Ishikawa (cell line): ENCODE measurements around the gene CARS1.

Experiments
- CEBPB ChIP-seq: IDR thresholded peaks from 2 replicates; pipeline ENCODE4 v1.6.1; 2012
- CREB1 ChIP-seq: IDR thresholded peaks from 2 replicates; pipeline ENCODE4 v1.6.1; 2012; ENCODE audit warnings: low read depth
- EGR1 ChIP-seq: IDR thresholded peaks from 2 replicates; pipeline ENCODE4 v1.6.1; 2012
- EP300 ChIP-seq: IDR thresholded peaks from 2 replicates; pipeline ENCODE4 v1.6.1; 2012; ENCODE audit warnings: borderline replicate concordance
- FOXM1 ChIP-seq: IDR thresholded peaks from 2 replicates; pipeline ENCODE4 v1.6.1; 2012; ENCODE audit warnings: low read depth, borderline replicate concordance
- MAX ChIP-seq: IDR thresholded peaks from 2 replicates; pipeline ENCODE4 v1.6.1; 2012
- NFIC ChIP-seq: IDR thresholded peaks from 2 replicates; pipeline ENCODE4 v1.6.1; 2012
- RAD21 ChIP-seq: IDR thresholded peaks from 2 replicates; pipeline ENCODE4 v1.6.1; 2012; ENCODE audit warnings: low read depth
- TAF1 ChIP-seq: IDR thresholded peaks from 2 replicates; pipeline ENCODE4 v1.6.1; 2012; ENCODE audit warnings: low read depth, mild to moderate bottlenecking
- TCF12 ChIP-seq: IDR thresholded peaks from 2 replicates; pipeline ENCODE4 v1.6.1; 2012; ENCODE audit warnings: low read depth
- TEAD4 ChIP-seq: IDR thresholded peaks from 2 replicates; pipeline ENCODE4 v1.6.1; 2012
- YY1 ChIP-seq: IDR thresholded peaks from 2 replicates; pipeline ENCODE4 v1.6.1; 2012; ENCODE audit warnings: low read depth
- ZBTB7A ChIP-seq: IDR thresholded peaks from 2 replicates; pipeline ENCODE4 v1.6.1; 2012; ENCODE audit warnings: low read depth
- TF ChIP-seq, protein P1 (sequence below): IDR thresholded peaks from 2 replicates; pipeline ENCODE4 v1.6.1; 2012; ENCODE audit warnings: low read depth, mild to moderate bottlenecking
- TF ChIP-seq, protein P2 (sequence below): IDR thresholded peaks from 2 replicates; pipeline ENCODE4 v1.6.1; 2012

The CARS1 gene

DNA sequence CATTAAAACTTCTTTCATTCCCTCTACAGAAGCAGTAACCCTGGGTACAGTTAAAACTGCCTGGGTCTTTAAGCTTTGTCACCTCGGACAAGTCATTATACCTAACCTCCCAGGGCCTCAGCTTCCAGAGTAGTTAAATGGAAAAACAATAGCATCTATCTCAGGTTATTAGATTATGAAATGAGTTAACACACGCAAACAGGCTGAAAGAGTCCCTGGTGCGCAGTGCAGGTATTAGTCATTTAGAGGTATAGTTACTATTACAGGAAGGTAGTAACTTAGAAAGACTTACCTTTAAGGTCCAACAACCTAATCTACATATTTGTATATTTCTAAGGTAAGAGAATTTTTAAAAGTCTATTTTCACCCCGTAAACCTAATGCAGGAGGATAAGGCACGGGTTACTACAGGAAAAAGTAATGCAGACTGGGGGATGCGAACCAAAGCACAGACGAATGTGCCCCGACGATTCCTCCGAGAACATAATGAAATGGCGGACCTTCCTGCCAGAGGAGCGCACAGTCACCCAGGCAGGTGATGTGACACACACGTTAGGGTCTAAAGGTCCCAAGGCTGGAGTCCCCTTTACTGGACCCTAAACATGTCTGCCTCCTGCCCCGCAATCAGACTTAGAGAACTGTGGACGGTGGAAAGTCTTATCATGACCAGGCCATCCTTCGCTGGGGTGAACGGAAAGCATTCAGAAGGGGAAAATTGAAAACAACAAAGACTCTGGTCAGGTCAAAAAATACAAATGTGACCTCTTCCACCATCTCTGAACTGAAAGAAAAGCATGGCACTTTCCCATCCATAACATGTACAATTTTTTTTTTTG, 66.4 kb downstream of the CARS1 start:
- TF ChIP-seq TEAD4 (no peak), CREB1 (no peak), FOXM1 (no peak), YY1 (peak; percentile 76; the same call in 1 of the 2 replicates)

DNA sequence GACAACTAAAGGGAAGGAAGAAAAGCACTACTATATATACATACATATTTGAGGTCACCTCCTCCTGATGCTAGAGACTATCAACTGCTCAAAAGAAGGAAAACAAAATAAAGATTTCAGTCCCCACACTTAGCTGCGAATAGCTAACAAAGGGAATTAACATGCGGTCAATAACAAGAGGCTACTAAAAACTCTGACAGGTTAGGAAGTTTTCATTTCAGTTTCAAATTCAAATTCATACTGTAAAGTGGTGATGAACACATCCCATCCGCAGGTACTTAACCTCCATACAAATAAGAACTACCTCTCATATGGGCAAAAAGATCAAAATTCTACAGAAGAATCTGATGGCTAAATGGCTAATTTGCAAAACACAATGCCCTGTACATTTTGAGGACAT, 67.7 kb downstream of the CARS1 start:
- TF ChIP-seq EGR1 (no peak), MAX (no peak), FOXM1 (no peak), TAF1 (no peak), TCF12 (no peak)
- TF ChIP-seq, protein P1, sequence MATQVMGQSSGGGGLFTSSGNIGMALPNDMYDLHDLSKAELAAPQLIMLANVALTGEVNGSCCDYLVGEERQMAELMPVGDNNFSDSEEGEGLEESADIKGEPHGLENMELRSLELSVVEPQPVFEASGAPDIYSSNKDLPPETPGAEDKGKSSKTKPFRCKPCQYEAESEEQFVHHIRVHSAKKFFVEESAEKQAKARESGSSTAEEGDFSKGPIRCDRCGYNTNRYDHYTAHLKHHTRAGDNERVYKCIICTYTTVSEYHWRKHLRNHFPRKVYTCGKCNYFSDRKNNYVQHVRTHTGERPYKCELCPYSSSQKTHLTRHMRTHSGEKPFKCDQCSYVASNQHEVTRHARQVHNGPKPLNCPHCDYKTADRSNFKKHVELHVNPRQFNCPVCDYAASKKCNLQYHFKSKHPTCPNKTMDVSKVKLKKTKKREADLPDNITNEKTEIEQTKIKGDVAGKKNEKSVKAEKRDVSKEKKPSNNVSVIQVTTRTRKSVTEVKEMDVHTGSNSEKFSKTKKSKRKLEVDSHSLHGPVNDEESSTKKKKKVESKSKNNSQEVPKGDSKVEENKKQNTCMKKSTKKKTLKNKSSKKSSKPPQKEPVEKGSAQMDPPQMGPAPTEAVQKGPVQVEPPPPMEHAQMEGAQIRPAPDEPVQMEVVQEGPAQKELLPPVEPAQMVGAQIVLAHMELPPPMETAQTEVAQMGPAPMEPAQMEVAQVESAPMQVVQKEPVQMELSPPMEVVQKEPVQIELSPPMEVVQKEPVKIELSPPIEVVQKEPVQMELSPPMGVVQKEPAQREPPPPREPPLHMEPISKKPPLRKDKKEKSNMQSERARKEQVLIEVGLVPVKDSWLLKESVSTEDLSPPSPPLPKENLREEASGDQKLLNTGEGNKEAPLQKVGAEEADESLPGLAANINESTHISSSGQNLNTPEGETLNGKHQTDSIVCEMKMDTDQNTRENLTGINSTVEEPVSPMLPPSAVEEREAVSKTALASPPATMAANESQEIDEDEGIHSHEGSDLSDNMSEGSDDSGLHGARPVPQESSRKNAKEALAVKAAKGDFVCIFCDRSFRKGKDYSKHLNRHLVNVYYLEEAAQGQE: no peak

- no peak for TF ChIP-seq EP300
These were observed 68.2 kb downstream of the CARS1 start for GRCh38 chr11:2989006-2989405.

DNA sequence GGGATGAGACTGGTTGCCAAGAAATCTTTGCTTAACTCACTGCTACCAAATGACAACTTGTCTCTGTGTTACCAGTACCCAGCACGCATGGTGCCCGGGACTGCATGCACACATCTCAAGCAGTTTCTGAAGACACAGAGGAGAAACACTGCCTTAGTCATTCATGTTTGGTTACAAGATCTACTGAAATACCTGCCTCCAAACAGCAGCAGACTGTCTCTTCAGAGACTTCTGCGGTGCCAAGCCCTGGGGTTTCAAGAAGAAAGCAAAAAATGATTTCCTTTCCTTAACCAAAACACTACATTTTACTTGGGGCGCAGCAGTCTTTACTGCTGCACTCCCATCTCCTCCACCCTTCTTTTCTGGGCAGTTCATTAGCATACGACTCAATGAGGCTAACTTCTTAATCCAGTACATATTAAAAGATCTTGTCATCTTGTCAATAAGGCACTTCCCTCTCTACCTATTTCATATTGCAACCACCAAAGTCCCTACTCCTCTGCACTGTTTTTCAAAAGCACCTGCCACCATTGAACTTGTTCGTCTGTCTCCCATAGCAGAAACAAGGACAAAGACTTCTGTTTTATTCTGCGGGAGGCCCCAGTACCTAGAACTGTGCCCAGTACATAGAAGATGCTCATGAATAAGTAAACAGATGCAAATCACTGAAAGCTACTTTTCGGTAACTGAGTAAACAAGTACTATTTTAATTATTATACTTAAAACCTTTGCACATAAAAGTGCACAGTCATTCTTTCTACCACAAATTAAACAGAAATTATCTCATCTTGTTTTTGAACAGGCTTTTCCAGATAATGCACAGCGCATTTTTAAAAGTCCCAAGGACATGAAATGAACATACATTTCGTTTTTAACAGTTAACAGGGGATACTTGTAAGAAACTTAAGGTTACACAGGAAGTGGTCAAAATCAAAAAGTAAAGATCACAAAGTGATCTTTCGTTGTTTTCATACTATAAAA, 69.1 kb downstream of the CARS1 start:
- TF ChIP-seq EP300 (no peak), TAF1 (no peak), EGR1 (no peak), NFIC (no peak), ZBTB7A (no peak), CEBPB (no peak), CREB1 (no peak), TEAD4 (no peak), RAD21 (no peak), MAX (no peak), TCF12 (no peak), FOXM1 (no peak), YY1 (no peak)
- TF ChIP-seq, protein P2, sequence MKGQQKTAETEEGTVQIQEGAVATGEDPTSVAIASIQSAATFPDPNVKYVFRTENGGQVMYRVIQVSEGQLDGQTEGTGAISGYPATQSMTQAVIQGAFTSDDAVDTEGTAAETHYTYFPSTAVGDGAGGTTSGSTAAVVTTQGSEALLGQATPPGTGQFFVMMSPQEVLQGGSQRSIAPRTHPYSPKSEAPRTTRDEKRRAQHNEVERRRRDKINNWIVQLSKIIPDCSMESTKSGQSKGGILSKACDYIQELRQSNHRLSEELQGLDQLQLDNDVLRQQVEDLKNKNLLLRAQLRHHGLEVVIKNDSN: no peak
- TF ChIP-seq, protein P1: no peak

DNA sequence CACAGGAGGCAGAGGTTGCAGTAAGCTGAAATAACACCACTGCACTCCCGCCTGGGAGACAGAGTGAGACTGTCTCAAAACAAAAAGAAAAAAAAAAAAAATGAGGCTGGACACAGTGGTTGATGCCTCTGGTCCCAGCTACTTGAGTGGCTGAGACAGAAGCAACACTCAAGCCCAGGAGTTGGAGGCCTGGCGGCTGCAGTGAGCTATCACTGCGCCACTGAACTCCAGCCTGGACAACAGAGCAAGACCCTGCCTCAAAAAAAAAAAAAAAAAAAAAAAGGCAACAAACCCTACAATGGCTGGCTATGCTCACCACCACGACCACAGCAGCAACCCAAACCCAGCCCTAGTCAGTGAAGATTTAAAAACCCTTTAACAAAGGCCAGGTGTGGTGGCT, 73.3 kb downstream of the CARS1 start:
- no peak for TF ChIP-seq NFIC
- TF ChIP-seq CEBPB: no peak
- no peak for TF ChIP-seq TCF12
- TF ChIP-seq, protein P2: no peak
- TF ChIP-seq RAD21: no peak
- TF ChIP-seq EGR1: no peak
- TF ChIP-seq TAF1: no peak
- TF ChIP-seq FOXM1: no peak
- TF ChIP-seq ZBTB7A: no peak
- TF ChIP-seq MAX: no peak
- TF ChIP-seq CREB1: no peak
- TF ChIP-seq, protein P1: no peak
- no peak for TF ChIP-seq EP300
- TF ChIP-seq YY1: no peak
- TF ChIP-seq TEAD4: no peak
